Neural cell (in vitro differentiated cells): ENCODE measurements around the gene MTHFD1.

Source experiments
- EP300 ChIP-seq: fragments of 450-650 bp; conservative IDR thresholded peaks from 2 replicates; pipeline ENCODE4 v1.6.1; 2014; ENCODE audit warnings: antibody characterized with exemption, mild to moderate bottlenecking, moderate library complexity; ENCODE audit not compliant: poor library complexity, severe bottlenecking
- EZH2 ChIP-seq: fragments of 200-600, 300-800 bp; shearing (Covaris generic), sonication (generic); IDR thresholded peaks from 2 replicates; pipeline ENCODE4 v1.6.1; 2014; ENCODE audit warnings: antibody characterized with exemption, low read length, borderline replicate concordance, mild to moderate bottlenecking; ENCODE audit not compliant: insufficient read depth, poor library complexity, severe bottlenecking
- POLR2AphosphoS5 ChIP-seq: IDR thresholded peaks from 2 replicates; pipeline ENCODE4 v1.6.1; 2012
- RAD21 ChIP-seq: fragments of 450-650 bp; conservative IDR thresholded peaks from 2 replicates; pipeline ENCODE4 v1.6.1; 2014; ENCODE audit warnings: antibody characterized with exemption, mild to moderate bottlenecking, moderate library complexity
- SMC3 ChIP-seq: fragments of 450-650 bp; conservative IDR thresholded peaks from 2 replicates; pipeline ENCODE4 v1.6.1; 2014; ENCODE audit warnings: antibody characterized with exemption, mild to moderate bottlenecking, moderate library complexity; ENCODE audit not compliant: poor library complexity
- TF ChIP-seq, protein P1 (sequence below): fragments of 450-650 bp; IDR thresholded peaks from 2 replicates; pipeline ENCODE4 v1.5.1; 2014; ENCODE audit warnings: antibody characterized with exemption, mild to moderate bottlenecking, moderate library complexity; ENCODE audit not compliant: poor library complexity, severe bottlenecking

- TF ChIP-seq, protein P1, sequence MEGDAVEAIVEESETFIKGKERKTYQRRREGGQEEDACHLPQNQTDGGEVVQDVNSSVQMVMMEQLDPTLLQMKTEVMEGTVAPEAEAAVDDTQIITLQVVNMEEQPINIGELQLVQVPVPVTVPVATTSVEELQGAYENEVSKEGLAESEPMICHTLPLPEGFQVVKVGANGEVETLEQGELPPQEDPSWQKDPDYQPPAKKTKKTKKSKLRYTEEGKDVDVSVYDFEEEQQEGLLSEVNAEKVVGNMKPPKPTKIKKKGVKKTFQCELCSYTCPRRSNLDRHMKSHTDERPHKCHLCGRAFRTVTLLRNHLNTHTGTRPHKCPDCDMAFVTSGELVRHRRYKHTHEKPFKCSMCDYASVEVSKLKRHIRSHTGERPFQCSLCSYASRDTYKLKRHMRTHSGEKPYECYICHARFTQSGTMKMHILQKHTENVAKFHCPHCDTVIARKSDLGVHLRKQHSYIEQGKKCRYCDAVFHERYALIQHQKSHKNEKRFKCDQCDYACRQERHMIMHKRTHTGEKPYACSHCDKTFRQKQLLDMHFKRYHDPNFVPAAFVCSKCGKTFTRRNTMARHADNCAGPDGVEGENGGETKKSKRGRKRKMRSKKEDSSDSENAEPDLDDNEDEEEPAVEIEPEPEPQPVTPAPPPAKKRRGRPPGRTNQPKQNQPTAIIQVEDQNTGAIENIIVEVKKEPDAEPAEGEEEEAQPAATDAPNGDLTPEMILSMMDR = no peak
- TF ChIP-seq EP300 (no peak), EZH2 (no peak), POLR2AphosphoS5 (no peak), RAD21 (no peak), SMC3 (no peak)
Observed at GRCh38 chr14:64363265-64363846, 24.8 kb upstream of the MTHFD1 start.
